ENCODE results near the gene CINP. TPM values are rescaled to one million over a fixed set of nuclear protein-coding genes. Genes with fewer than 3 reads are reported as not detected.

Gene CINP
- total and polyA plus RNA-seq, 9 of the 15 experiments (the other 6 are each of a cell fraction or from before 2014, with no cell fraction given), result 36.3 to 63.2 (median 43.7) TPM

GRCh38 chr14:102352213-102352612 is 10.5 kb downstream of the CINP start:
- ATAC-seq (no peak), FAIRE-seq (no peak), DNase-seq (ENCODE audit: extremely low read depth in 1 of 4, low spot score in 3 of 4) (no peak)
- Histone ChIP-seq H3K4me3 (no peak overlapping the region), H3K27me3 (ENCODE audit: control insufficient read depth in 2 of 2, insufficient read depth in 2 of 2, low read length in 2 of 2) (no peaks in the 10 kb centered on the region), H3K36me3 (ENCODE audit: control insufficient read depth, insufficient read depth, low read length) (peaks cover 57% of the 10 kb centered on the region; the same call in 2 of the 3 replicates), H2AFZ (ENCODE audit: low read depth, low read length) (no peak overlapping the region), H3K4me2 (ENCODE audit: insufficient read depth, low read length) (no peak overlapping the region), H4K20me1 (replicated peaks; ENCODE audit: control insufficient read depth, insufficient read depth, low read length) (no peaks in the 10 kb centered on the region), H3K9me3 (replicated peaks; ENCODE audit: control insufficient read depth, insufficient read depth, low read depth, low read length) (no peaks in the 10 kb centered on the region), H3K9me1 (ENCODE audit: control insufficient read depth, insufficient read depth, low read length) (no peaks in the 10 kb centered on the region), H3K9ac (ENCODE audit: insufficient read depth in 1 of 2, low read depth in 2 of 2, low read length in 2 of 2) (no peak overlapping the region), H3K27ac (ENCODE audit: extremely low read depth, low read depth, low read length) (no peak overlapping the region), H3K4me1 (replicated peaks in 1 of 2; ENCODE audit: control insufficient read depth in 2 of 2, insufficient read depth in 2 of 2, low read length in 2 of 2) (no peaks in the 10 kb centered on the region), H3K79me2 (ENCODE audit: control insufficient read depth, insufficient read depth, low read length) (no peaks in the 10 kb centered on the region)
- intact Hi-C loops (cut with micrococcal nuclease), result no loop called here
- in situ Hi-C loops (cut with MboI), result no loop called here
- no TSS peak for BruUV-seq (replicated peaks)
- 100% methylated on average over 3 of the region's 4 CpGs for WGBS (ENCODE audit: insufficient coverage, low coverage, missing lambda C conversion rate)
- POLR2A ChIA-PET, result no interaction called here
- CTCF ChIA-PET (ENCODE audit: low intra/inter-chr PET ratio), result no interaction called here
- TF ChIP-seq KLF6 (CRISPR knock-in tag; IDR thresholded peaks at IDR 0.05; ENCODE audit: borderline replicate concordance), result no peak
- no peak for TF ChIP-seq HDAC8 (tag; IDR thresholded peaks at IDR 0.05)
- TF ChIP-seq HSF4 (CRISPR knock-in tag; IDR thresholded peaks at IDR 0.05; ENCODE audit: borderline replicate concordance), result no peak
- no peak for TF ChIP-seq RREB1 (CRISPR knock-in tag; IDR thresholded peaks at IDR 0.05)
- no peak for TF ChIP-seq NFE2 (IDR thresholded peaks at IDR 0.05; ENCODE audit: low read depth)
- TF ChIP-seq, protein P1, sequence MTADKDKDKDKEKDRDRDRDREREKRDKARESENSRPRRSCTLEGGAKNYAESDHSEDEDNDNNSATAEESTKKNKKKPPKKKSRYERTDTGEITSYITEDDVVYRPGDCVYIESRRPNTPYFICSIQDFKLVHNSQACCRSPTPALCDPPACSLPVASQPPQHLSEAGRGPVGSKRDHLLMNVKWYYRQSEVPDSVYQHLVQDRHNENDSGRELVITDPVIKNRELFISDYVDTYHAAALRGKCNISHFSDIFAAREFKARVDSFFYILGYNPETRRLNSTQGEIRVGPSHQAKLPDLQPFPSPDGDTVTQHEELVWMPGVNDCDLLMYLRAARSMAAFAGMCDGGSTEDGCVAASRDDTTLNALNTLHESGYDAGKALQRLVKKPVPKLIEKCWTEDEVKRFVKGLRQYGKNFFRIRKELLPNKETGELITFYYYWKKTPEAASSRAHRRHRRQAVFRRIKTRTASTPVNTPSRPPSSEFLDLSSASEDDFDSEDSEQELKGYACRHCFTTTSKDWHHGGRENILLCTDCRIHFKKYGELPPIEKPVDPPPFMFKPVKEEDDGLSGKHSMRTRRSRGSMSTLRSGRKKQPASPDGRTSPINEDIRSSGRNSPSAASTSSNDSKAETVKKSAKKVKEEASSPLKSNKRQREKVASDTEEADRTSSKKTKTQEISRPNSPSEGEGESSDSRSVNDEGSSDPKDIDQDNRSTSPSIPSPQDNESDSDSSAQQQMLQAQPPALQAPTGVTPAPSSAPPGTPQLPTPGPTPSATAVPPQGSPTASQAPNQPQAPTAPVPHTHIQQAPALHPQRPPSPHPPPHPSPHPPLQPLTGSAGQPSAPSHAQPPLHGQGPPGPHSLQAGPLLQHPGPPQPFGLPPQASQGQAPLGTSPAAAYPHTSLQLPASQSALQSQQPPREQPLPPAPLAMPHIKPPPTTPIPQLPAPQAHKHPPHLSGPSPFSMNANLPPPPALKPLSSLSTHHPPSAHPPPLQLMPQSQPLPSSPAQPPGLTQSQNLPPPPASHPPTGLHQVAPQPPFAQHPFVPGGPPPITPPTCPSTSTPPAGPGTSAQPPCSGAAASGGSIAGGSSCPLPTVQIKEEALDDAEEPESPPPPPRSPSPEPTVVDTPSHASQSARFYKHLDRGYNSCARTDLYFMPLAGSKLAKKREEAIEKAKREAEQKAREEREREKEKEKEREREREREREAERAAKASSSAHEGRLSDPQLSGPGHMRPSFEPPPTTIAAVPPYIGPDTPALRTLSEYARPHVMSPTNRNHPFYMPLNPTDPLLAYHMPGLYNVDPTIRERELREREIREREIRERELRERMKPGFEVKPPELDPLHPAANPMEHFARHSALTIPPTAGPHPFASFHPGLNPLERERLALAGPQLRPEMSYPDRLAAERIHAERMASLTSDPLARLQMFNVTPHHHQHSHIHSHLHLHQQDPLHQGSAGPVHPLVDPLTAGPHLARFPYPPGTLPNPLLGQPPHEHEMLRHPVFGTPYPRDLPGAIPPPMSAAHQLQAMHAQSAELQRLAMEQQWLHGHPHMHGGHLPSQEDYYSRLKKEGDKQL (CRISPR knock-in tag; IDR thresholded peaks at IDR 0.05; ENCODE audit: borderline replicate concordance), result no peak
- TF ChIP-seq, protein P2, sequence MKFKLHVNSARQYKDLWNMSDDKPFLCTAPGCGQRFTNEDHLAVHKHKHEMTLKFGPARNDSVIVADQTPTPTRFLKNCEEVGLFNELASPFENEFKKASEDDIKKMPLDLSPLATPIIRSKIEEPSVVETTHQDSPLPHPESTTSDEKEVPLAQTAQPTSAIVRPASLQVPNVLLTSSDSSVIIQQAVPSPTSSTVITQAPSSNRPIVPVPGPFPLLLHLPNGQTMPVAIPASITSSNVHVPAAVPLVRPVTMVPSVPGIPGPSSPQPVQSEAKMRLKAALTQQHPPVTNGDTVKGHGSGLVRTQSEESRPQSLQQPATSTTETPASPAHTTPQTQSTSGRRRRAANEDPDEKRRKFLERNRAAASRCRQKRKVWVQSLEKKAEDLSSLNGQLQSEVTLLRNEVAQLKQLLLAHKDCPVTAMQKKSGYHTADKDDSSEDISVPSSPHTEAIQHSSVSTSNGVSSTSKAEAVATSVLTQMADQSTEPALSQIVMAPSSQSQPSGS (CRISPR knock-in tag; IDR thresholded peaks at IDR 0.05), result no peak
- no peak for TF ChIP-seq SMARCB1 (IDR thresholded peaks at IDR 0.05; ENCODE audit: insufficient read length, low read depth)
- no peak for TF ChIP-seq SMARCA5 (IDR thresholded peaks at IDR 0.05)
- TF ChIP-seq MAFG (tag; conservative IDR thresholded peaks at IDR 0.05), result no peak
